Fibroblast of skin of left biceps (primary cell): ENCODE measurements around the gene TGFBI.

ENCODE experiments used
- DNase-seq, 2 experiments: peaks; one replicate each; pipeline ENCODE4 v3.0.0-alpha.2; 2013; ENCODE audit warnings: low read depth in 2 of 2

The TGFBI gene

DNA sequence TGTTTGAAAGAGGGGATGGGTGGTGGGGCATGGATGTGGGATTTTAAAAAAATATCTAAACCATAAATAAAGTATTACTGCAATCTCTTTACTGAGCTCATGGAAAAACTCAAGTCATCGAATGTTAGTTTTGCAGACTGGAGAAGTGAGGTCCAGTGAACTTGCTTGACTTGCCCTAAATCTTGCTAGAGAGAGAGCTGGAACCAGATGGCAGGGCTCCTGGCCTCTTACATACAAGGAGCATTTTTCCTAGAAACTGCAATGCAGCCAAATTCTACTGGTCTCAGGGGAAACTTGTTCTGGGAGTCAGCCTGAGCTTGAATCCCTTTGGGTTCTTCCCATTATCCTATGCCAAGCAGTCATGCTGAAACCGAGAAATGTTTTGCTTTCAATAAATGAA, 2.9 kb upstream of the TGFBI start:
- no peak for DNase-seq

DNA sequence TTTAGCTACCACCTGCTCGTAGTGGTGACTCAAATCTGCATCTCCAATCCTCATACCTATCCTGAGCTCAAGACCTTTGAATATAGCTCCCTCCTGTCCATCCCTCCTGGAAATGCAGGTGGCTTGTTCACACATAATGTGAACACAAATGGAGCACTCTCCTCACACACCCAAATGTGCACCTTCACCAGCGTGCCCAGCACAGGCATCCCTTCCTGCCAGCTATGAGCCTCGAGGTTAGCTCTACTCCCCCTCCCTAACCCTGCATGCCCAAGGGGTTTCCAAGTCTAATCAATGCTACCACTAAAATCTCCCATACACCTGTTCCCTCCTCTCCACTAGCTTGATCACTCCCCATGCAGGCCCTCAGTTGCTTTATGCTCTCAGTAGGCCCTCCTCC, 2.2 kb upstream of the TGFBI start:
- no peak for DNase-seq

- DNase-seq: no peak
These were observed 1.5 kb upstream of the TGFBI start for GRCh38 chr5:136027311-136027710.

DNA sequence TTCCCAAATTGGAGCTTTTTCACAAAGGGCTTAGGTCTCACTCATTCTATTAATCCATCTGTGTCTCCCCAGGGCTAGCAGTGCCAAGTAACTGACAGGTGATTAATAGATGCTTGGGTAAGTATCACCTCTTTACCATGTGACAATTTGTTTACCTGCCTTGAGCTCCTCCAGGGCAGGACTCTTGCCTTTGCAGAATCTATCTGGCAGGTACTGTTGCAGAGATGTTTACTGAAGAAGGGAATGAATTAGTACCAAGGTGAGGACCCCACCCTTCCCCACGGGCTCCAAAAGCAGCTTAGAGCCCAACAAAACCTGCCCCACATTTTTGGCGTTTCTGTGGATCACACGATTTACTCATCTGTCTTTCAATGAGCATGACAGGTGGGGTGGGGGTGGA, 698 bp upstream of the TGFBI start:
- DNase-seq: no peak

GRCh38 chr5:136030252-136030651, 1.5 kb downstream of the TGFBI start:
- no peak for DNase-seq

- DNase-seq: no peak
These were observed 2.3 kb downstream of the TGFBI start for GRCh38 chr5:136030956-136031611.

- DNase-seq: no peak
These were observed 2.9 kb downstream of the TGFBI start for GRCh38 chr5:136031711-136032110.

DNA sequence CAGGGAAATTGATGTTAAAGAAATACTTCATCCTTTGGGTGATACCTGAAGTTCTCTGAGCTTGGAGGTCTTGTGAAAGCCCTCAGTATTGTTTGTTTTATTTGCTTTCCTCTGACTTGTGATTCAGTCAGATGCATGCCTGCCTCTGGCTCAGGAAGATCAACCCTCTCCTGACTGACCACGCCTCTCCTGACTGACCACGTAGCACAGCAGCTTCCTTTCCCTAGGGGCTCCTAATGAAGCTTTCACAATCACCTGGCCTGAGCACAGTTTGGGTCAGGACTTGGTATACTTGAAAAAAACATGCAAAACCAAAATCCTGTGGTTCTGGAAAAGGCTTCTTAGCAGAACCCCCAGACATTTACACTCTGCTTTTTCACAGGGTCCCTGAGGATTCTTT, 3.8 kb downstream of the TGFBI start:
- DNase-seq: no peak

GRCh38 chr5:136033234-136033633, 4.4 kb downstream of the TGFBI start:
- no peak for DNase-seq

DNA sequence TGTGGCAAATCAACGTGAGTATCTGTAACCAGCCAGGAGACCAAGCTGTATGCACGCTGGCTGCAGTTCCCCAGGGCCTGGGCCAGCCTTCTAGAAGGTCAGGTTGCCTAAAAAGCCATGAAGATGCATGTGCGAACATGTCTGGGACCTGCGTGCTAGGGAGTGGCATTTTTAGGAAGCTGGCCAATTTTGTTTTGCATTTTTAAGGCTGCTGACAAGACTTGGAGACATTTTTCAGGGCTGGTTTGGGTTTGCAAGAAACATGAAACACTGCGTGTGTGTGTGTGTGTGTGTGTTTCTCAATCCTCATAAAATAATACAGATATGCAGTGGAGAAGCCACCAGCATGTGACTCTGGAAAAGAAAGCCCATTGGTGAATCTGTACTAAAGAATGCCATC, 5.1 kb downstream of the TGFBI start:
- no peak for DNase-seq

DNA sequence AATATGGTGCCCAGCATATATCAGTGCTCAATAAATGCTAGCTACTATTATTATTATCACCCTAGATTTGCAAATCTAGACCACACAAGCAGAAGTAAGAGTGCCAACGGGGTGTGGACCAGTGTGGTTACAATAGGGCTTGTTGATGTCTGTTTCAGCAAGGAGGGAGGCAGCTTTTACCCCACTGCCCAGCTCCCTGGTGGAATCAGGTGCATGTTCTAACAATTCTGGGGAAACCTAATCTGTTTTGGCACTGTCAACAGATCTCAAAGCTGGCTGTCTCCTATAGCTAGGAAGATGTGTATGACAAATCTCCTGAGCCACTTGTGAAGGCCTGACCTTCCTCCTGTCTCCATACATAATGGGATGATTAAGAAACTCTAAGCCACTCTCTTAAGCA, 5.7 kb downstream of the TGFBI start:
- DNase-seq: no peak

- DNase-seq: no peak
These were observed 6.2 kb downstream of the TGFBI start for GRCh38 chr5:136034984-136035383.

GRCh38 chr5:136035837-136036236, 7.0 kb downstream of the TGFBI start:
- no peak for DNase-seq

DNA sequence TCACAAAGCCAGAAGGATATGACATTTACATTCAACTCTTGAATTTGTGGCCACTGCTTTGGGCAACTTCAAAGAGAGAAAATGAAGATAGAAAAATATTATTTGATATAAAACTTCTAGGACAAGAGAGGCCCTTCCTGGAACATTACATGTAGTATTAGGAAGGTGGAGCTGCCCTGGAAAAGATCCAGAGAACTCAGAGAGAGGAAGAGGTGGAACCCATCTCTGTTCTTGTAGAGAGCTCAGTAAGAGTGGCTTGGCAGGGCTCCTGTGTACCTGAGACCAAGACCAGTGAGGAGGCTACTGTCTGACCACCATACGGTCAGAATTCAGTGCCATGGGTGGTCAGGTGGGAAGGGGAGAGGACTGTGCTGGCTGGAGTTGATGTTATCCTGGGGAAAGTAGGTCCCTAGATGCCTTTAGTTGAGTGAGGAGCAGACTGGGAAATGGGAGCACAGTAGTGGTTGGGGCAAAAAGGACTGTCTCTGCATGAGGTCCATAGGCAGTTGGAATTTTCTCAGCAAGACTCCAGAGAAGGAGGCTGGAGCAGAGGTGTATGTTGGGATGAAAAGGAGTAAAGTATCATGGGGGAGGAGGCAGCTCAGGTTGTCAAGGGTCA, 7.6 kb downstream of the TGFBI start:
- no peak for DNase-seq

- DNase-seq: no peak
These were observed 8.4 kb downstream of the TGFBI start for GRCh38 chr5:136037001-136037705.

DNA sequence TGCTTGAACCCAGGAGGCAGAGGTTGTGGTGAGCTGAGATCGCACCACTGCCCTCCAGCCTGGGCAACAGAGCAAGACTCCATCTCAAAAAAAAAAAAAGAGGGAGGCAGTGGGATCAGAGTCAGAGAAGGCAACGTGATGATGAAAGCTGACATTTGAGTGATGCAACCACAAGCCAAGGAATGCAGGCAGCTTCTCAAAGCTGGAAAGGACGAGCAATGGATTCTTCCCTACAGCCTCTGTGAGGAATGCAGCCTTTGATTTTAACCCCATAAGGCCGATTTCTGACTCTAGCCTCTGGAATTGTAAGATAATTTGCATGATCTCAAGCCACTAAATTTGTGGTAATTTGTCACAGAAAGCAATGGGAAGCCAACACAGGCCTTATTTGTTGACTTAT, 9.8 kb downstream of the TGFBI start:
- peak; percentile 70 to 73 for DNase-seq

DNA sequence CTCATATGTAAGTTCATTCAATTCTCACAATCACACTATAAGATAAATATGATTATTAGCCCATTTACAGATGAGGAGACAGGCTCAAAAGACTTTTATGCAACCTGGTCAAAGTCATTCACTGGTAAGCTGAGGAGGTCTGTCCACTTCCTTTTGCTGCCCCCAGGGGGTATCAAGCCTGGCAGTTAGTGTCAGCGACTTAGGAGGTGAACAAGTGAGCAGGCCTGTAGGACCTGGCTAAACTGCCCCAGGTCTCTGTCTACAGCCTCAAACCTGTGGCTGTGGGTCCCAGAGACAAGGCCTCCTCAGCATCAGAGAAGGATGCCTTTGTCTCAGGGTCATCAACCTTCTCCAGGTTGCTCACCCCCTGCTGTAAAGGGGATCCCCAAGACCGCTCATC, 10.4 kb downstream of the TGFBI start:
- no peak for DNase-seq

DNA sequence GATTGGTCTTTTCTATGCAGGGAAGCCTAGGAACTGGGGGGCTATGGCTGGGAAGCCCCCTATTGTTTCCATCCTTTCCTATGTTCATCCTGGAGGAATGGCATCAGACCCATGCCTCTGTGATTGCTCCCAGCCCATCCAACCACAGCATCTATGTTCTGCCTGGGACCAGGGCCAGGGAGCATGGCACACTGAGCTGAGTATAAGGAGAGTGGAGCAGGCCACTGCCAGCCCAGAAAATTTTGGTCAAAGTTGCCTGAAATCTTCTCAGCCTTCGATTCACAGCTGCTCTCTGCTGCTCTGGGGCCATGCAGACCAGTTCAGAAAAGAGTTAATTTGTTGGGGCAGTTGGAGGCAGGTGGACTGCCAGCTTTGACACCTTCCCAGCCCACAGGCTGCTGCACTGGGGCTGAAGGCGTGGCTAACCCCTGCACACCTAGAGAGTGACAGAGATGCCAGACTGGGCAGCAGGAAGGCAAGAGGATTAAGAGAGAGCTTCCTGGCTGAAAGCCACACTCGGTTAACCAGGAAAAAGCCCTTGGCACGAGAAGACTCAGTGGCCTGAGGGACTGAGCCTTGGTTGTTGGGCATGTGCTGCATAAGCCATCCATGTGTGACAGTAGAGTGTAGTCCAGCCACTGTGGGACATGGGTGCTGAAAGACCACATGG, 12.1 kb downstream of the TGFBI start:
- no peak for DNase-seq

GRCh38 chr5:136042156-136042555, 13.4 kb downstream of the TGFBI start:
- DNase-seq: no peak

GRCh38 chr5:136042665-136043121, 13.9 kb downstream of the TGFBI start:
- DNase-seq: no peak

GRCh38 chr5:136043551-136043950, 14.8 kb downstream of the TGFBI start:
- DNase-seq: no peak

DNA sequence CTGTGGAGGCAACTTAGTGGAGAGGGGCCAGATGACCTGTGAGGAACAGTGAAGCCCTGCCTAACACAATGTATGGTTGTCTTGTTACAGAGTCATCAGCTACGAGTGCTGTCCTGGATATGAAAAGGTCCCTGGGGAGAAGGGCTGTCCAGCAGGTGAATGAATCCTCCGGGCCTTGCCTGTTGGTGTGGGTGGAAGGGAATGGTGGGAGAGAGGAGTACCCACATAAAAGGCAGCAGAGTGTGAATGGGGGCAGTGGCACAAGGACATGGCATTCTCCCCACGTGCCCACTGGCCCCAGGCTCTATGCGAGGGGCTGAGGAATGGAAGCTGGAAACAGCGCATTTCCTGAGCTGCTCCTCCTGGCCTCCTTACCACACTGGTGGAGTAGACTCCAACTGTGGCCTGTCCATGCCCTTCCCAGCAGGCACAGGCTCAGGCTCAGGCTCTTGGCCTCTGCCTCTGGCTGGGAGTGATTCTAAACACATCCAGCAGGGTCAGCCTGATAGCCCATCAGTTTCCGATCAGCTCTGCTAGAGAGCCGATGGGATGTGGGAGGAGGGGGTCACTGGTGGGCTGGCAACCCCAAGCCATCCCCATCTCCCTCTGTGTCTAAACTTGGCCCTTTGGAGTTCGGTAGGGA, 15.3 kb downstream of the TGFBI start:
- no peak for DNase-seq
